ENCODE measurements around the gene GBA3.

DNA sequence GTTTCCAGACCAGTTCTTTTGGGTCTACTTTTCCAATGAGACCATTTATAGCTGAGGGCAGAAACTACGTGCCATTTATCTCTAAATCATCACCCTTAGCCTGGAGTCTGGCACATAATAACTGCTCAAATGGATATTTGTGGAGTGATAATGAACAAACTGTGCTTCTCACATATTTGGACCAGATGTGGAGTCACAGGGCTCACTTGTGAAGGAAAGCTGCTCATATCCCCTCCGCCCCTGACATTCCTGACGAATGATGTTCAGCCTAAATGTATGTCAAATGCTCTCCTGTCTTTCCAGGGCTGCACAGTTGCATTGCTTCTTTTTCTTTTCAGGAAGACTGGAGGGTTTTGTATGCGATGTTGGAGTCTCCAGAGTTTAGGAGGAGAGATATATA is 110.1 kb downstream of the GBA3 start:
- TF ChIP-seq POLR2AphosphoS5 (IDR thresholded peaks at IDR 0.05) (no peak), POLR2A (IDR thresholded peaks at IDR 0.05) (no peak), CTCF (IDR thresholded peaks at IDR 0.05) (no peak)

All from gastroesophageal sphincter (tissue), 3 donors.